GM23248 (cell line): ENCODE results near the gene MFSD11. TPM values are rescaled to one million over a fixed set of nuclear protein-coding genes. Genes with fewer than 3 reads are reported as not detected.

ENCODE experiments used
- DNase-seq: peaks from one replicate; pipeline ENCODE4 v3.0.0-alpha.2; 2015
- H2AFZ ChIP-seq: fragments of 200-600 bp; sonication (generic); 2 replicates; pipeline ENCODE4 v1.6.1; 2016; ENCODE audit warnings: antibody characterized with exemption
- H3F3A ChIP-seq: fragments of 200-600 bp; sonication (generic); 2 replicates; pipeline ENCODE4 v1.6.1; 2016; ENCODE audit warnings: mild to moderate bottlenecking, antibody characterized with exemption, mixed run types; ENCODE audit not compliant: insufficient read depth
- H3K27ac ChIP-seq: fragments of 200-600 bp; sonication (generic); 2 replicates; pipeline ENCODE4 v1.5.1; 2016; ENCODE audit warnings: mild to moderate bottlenecking
- H3K27me3 ChIP-seq: fragments of 200-600 bp; sonication (generic); replicated peaks from 2 replicates; pipeline ENCODE4 v1.6.1; 2016; ENCODE audit warnings: mild to moderate bottlenecking; ENCODE audit not compliant: insufficient read depth
- H3K36me3 ChIP-seq: fragments of 200-600 bp; sonication (generic); 2 replicates; pipeline ENCODE4 v1.6.1; 2016; ENCODE audit warnings: low read depth, mild to moderate bottlenecking
- H3K4me1 ChIP-seq: fragments of 200-600 bp; sonication (generic); 2 replicates; pipeline ENCODE4 v1.6.1; 2016; ENCODE audit warnings: mild to moderate bottlenecking; ENCODE audit not compliant: insufficient read depth
- H3K4me2 ChIP-seq: fragments of 200-600 bp; sonication (generic); one replicate; pipeline ENCODE4 v1.6.1; 2016; ENCODE audit warnings: mild to moderate bottlenecking; ENCODE audit not compliant: unreplicated experiment
- H3K4me3 ChIP-seq: fragments of 200-600 bp; sonication (generic); 2 replicates; pipeline ENCODE4 v1.5.1; 2016; ENCODE audit warnings: mild to moderate bottlenecking
- H3K79me2 ChIP-seq: fragments of 200-600 bp; sonication (generic); 2 replicates; pipeline ENCODE4 v1.6.1; 2016; ENCODE audit warnings: mild to moderate bottlenecking; ENCODE audit not compliant: insufficient read depth
- H3K9ac ChIP-seq: fragments of 200-600 bp; sonication (generic); 2 replicates; pipeline ENCODE4 v1.6.1; 2016; ENCODE audit warnings: mild to moderate bottlenecking
- H3K9me2 ChIP-seq: fragments of 200-600 bp; sonication (generic); 2 replicates; pipeline ENCODE4 v1.6.1; 2016; ENCODE audit warnings: mixed run types, mild to moderate bottlenecking, moderate library complexity; ENCODE audit not compliant: insufficient read depth
- H3K9me3 ChIP-seq: fragments of 200-600 bp; sonication (generic); one replicate; pipeline ENCODE4 v1.6.1; 2017; ENCODE audit warnings: low read depth
- H4K20me1 ChIP-seq: fragments of 200-600 bp; sonication (generic); 2 replicates; pipeline ENCODE4 v1.6.0; 2016; ENCODE audit not compliant: insufficient read depth
- EZH2 ChIP-seq: fragments of 200-600 bp; sonication (generic); IDR thresholded peaks from 2 replicates; pipeline ENCODE4 v1.6.1; 2018; ENCODE audit warnings: antibody characterized with exemption, mild to moderate bottlenecking; ENCODE audit not compliant: insufficient read depth, poor library complexity, severe bottlenecking
- EZH2phosphoT487 ChIP-seq: fragments of 200-600 bp; sonication (generic); IDR thresholded peaks from 2 replicates; pipeline ENCODE4 v1.6.1; 2018; ENCODE audit warnings: antibody characterized with exemption, moderate library complexity, mild to moderate bottlenecking, low read depth; ENCODE audit not compliant: insufficient read depth
- WGBS, 2 experiments: methylation state at CpG; one replicate each; pipeline ENCODE4 v1.1.6; 2015 to 2017; ENCODE audit warnings: low lambda C conversion rate in 2 of 2, low coverage in 1 of 2; ENCODE audit errors: missing lambda C conversion rate in 2 of 2; 5-methylcytosine and 5-hydroxymethylcytosine counted together
- in situ Hi-C: fragments of 300-500 bp; cut with MboI; formaldehyde crosslinking; loops from 2 replicates; pipeline ENCODE4 v1.15.0; 2020
- polyA plus RNA-seq: library from polyadenylated mRNA; unstranded; fragments of >200 nt; fragmentation: Nextera tagmentation; extraction: Ambion mirVana; gene quantifications from 2 replicates; pipeline ENCODE4 v1.2.1, GENCODE V29; 2016
- total RNA-seq: library from RNA; depleted of rRNA; stranded (reverse); fragments of >200 nt; shearing (Covaris generic); gene quantifications from 2 replicates; pipeline ENCODE4 v1.2.3, GENCODE V29; 2014

The MFSD11 gene
- total and polyA plus RNA-seq, 2 experiments from 2014 or later, result 24.2 to 29.8 TPM

GRCh38 chr17:76751416-76751993, 13.6 kb downstream of the MFSD11 start:
- H3K4me3 ChIP-seq, result no peak overlapping the region
- no peaks in the 10 kb centered on the region for H3K9me2 ChIP-seq
- H3K4me1 ChIP-seq, result no peaks in the 10 kb centered on the region
- in situ Hi-C loops, result no loop called here
- H4K20me1 ChIP-seq, result no peaks in the 10 kb centered on the region
- no peaks in the 10 kb centered on the region for H3F3A ChIP-seq
- DNase-seq, result no peak
- TF ChIP-seq EZH2phosphoT487 (no peak), EZH2 (no peak)
- no peaks in the 10 kb centered on the region for H3K79me2 ChIP-seq
- 76% methylated on average over 3 of the region's 3 CpGs for WGBS, 2 experiments
- no peaks in the 10 kb centered on the region for H3K27me3 ChIP-seq
- H3K9ac ChIP-seq, result no peak overlapping the region
- H3K27ac ChIP-seq, result no peak overlapping the region
- no peaks in the 10 kb centered on the region for H3K36me3 ChIP-seq
- H3K9me3 ChIP-seq, result no peaks in the 10 kb centered on the region
- no peak overlapping the region for H2AFZ ChIP-seq
- no peak overlapping the region for H3K4me2 ChIP-seq

- no peaks in the 10 kb centered on the region for H3K4me1 ChIP-seq
- no peak overlapping the region for H2AFZ ChIP-seq
- no peak overlapping the region for H3K9ac ChIP-seq
- no peak overlapping the region for H3K27ac ChIP-seq
- no peaks in the 10 kb centered on the region for H3K9me2 ChIP-seq
- H3K4me3 ChIP-seq, result no peak overlapping the region
- no peaks in the 10 kb centered on the region for H3K27me3 ChIP-seq
- no peaks in the 10 kb centered on the region for H3K79me2 ChIP-seq
- in situ Hi-C loops, result no loop called here
- TF ChIP-seq EZH2, result no peak
- TF ChIP-seq EZH2phosphoT487, result no peak
- 0 out of 2 replicates have a peak, but pooled peaks cover 3% of the 10 kb centered on the region for H3K36me3 ChIP-seq
- no peak for DNase-seq
- H3K4me2 ChIP-seq, result no peak overlapping the region
- 82 to 90% methylated on average over 4 of the region's 4 CpGs for WGBS, 2 experiments
- H4K20me1 ChIP-seq, result no peaks in the 10 kb centered on the region
- H3F3A ChIP-seq, result no peaks in the 10 kb centered on the region
- H3K9me3 ChIP-seq, result no peaks in the 10 kb centered on the region
Observed at GRCh38 chr17:76752006-76752405, 14.1 kb downstream of the MFSD11 start.

- in situ Hi-C loops, result no loop called here
Observed at GRCh38 chr17:76753061-76753961, 15.4 kb downstream of the MFSD11 start.

GRCh38 chr17:76755285-76755684, 17.4 kb downstream of the MFSD11 start:
- Histone ChIP-seq H3K79me2 (no peaks in the 10 kb centered on the region), H3K9me2 (no peaks in the 10 kb centered on the region), H2AFZ (no peak overlapping the region), H3K36me3 (0 out of 2 replicates have a peak, but pooled peaks cover 6% of the 10 kb centered on the region), H3K9ac (no peak overlapping the region), H3K4me2 (no peak overlapping the region), H3F3A (no peaks in the 10 kb centered on the region), H3K4me1 (no peaks in the 10 kb centered on the region), H4K20me1 (no peaks in the 10 kb centered on the region), H3K4me3 (no peak overlapping the region), H3K27me3 (no peaks in the 10 kb centered on the region), H3K27ac (no peak overlapping the region), H3K9me3 (no peaks in the 10 kb centered on the region)
- in situ Hi-C loops, result no loop called here
- 98 to 100% methylated on average over 2 of the region's 2 CpGs for WGBS, 2 experiments
- DNase-seq, result no peak
- TF ChIP-seq EZH2 (no peak), EZH2phosphoT487 (no peak)

More at GRCh38 chr17:76753061-76753961, 15.4 kb downstream of the MFSD11 start:
- H3K4me2 ChIP-seq, result no peak overlapping the region
- WGBS, 2 experiments, result 94 to 97% methylated on average over 11 to 12 of the region's 12 CpGs
- no peaks in the 10 kb centered on the region for H3K9me2 ChIP-seq
- DNase-seq, result no peak
- no peak overlapping the region for H3K4me3 ChIP-seq
- no peaks in the 10 kb centered on the region for H3F3A ChIP-seq
- no peak for TF ChIP-seq EZH2phosphoT487
- no peak for TF ChIP-seq EZH2
- H3K27me3 ChIP-seq, result no peaks in the 10 kb centered on the region
- H3K36me3 ChIP-seq, result 0 out of 2 replicates have a peak, but pooled peaks cover 6% of the 10 kb centered on the region
- no peak overlapping the region for H2AFZ ChIP-seq
- no peaks in the 10 kb centered on the region for H3K9me3 ChIP-seq
- H4K20me1 ChIP-seq, result no peaks in the 10 kb centered on the region
- no peaks in the 10 kb centered on the region for H3K79me2 ChIP-seq
- no peak overlapping the region for H3K27ac ChIP-seq
- H3K4me1 ChIP-seq, result no peaks in the 10 kb centered on the region
- H3K9ac ChIP-seq, result no peak overlapping the region
